ENCODE results near the gene EMSY.

- TF ChIP-seq, protein P1, sequence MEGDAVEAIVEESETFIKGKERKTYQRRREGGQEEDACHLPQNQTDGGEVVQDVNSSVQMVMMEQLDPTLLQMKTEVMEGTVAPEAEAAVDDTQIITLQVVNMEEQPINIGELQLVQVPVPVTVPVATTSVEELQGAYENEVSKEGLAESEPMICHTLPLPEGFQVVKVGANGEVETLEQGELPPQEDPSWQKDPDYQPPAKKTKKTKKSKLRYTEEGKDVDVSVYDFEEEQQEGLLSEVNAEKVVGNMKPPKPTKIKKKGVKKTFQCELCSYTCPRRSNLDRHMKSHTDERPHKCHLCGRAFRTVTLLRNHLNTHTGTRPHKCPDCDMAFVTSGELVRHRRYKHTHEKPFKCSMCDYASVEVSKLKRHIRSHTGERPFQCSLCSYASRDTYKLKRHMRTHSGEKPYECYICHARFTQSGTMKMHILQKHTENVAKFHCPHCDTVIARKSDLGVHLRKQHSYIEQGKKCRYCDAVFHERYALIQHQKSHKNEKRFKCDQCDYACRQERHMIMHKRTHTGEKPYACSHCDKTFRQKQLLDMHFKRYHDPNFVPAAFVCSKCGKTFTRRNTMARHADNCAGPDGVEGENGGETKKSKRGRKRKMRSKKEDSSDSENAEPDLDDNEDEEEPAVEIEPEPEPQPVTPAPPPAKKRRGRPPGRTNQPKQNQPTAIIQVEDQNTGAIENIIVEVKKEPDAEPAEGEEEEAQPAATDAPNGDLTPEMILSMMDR (IDR thresholded peaks at IDR 0.05) = no peak
- no peak for TF ChIP-seq POLR2A (IDR thresholded peaks at IDR 0.05)
These were observed 46.8 kb downstream of the EMSY start for GRCh38 chr11:76491644-76492043.

Data from thyroid gland (tissue), 4 donors.